ENCODE data around the gene PYCARD.
"Not testable (repeated sequence)": the region's sequence is repeated elsewhere in the genome, so short reads cannot be mapped to it uniquely, and the experiment has no call there.

Gene PYCARD

GRCh38 chr16:31190818-31191444 is 11.6 kb downstream of the PYCARD start:
- DNase-seq (ENCODE audit: low spot score) = no peak

- no peak for DNase-seq (ENCODE audit: low spot score)
Measured at GRCh38 chr16:31190061-31190460, 12.5 kb downstream of the PYCARD start.

- DNase-seq (ENCODE audit: low spot score) = no peak
Measured at GRCh38 chr16:31189412-31189778, 13.2 kb downstream of the PYCARD start.

GRCh38 chr16:31188450-31189411 is 13.8 kb downstream of the PYCARD start:
- no peak for DNase-seq (ENCODE audit: low spot score)

- no peak for DNase-seq (ENCODE audit: low spot score)
Measured at GRCh38 chr16:31187808-31188189, 14.8 kb downstream of the PYCARD start.

GRCh38 chr16:31186930-31187807 is 15.4 kb downstream of the PYCARD start:
- DNase-seq (ENCODE audit: low spot score) = no peak

- DNase-seq (ENCODE audit: low spot score) = no peak
Measured at GRCh38 chr16:31186176-31186575, 16.4 kb downstream of the PYCARD start.

- no peak for DNase-seq (ENCODE audit: low spot score)
Measured at GRCh38 chr16:31185339-31185738, 17.2 kb downstream of the PYCARD start.

GRCh38 chr16:31184888-31185287 is 17.7 kb downstream of the PYCARD start:
- no peak for DNase-seq (ENCODE audit: low spot score)

GRCh38 chr16:31183432-31184428 is 18.8 kb downstream of the PYCARD start:
- DNase-seq (ENCODE audit: low spot score) = no peak

GRCh38 chr16:31182391-31182790 is 20.2 kb downstream of the PYCARD start:
- peak; percentile 44 for DNase-seq (ENCODE audit: low spot score)

- peak; percentile 65 for DNase-seq (ENCODE audit: low spot score)
Measured at GRCh38 chr16:31181102-31181830, 21.3 kb downstream of the PYCARD start.

GRCh38 chr16:31179747-31180459 is 22.7 kb downstream of the PYCARD start, which contains the start of gene FUS:
TSS of gene FUS (plus strand) at chr16:31180139. CDS start at chr16:31180215, 76 bp downstream.
- DNase-seq (ENCODE audit: low spot score) = peak; percentile 99

GRCh38 chr16:31179219-31179746 is 23.3 kb downstream of the PYCARD start:
- no peak for DNase-seq (ENCODE audit: low spot score)

- no peak for DNase-seq (ENCODE audit: low spot score)
Measured at GRCh38 chr16:31177136-31177535, 25.4 kb downstream of the PYCARD start.

GRCh38 chr16:31170048-31170447 is 32.5 kb downstream of the PYCARD start:
- DNase-seq (ENCODE audit: low spot score) = not testable (repeated sequence)

- DNase-seq (ENCODE audit: low spot score) = no peak
Measured at GRCh38 chr16:31168848-31169247, 33.7 kb downstream of the PYCARD start.

GRCh38 chr16:31167315-31167714 is 35.2 kb downstream of the PYCARD start:
- DNase-seq (ENCODE audit: low spot score) = no peak

- DNase-seq (ENCODE audit: low spot score) = no peak
Measured at GRCh38 chr16:31157136-31157535, 45.4 kb downstream of the PYCARD start.

Measured in GM03348 (cell line).